Measurements from ENCODE around the gene ATF4. TPM values are rescaled to one million over a fixed set of nuclear protein-coding genes. Genes with fewer than 3 reads are reported as not detected.
"Not testable (repeated sequence)": the region's sequence is repeated elsewhere in the genome, so short reads cannot be mapped to it uniquely, and the experiment has no call there.

ATF4 gene
- total RNA-seq, 2 donors from 2014 or later = 294 to 334 TPM

DNA sequence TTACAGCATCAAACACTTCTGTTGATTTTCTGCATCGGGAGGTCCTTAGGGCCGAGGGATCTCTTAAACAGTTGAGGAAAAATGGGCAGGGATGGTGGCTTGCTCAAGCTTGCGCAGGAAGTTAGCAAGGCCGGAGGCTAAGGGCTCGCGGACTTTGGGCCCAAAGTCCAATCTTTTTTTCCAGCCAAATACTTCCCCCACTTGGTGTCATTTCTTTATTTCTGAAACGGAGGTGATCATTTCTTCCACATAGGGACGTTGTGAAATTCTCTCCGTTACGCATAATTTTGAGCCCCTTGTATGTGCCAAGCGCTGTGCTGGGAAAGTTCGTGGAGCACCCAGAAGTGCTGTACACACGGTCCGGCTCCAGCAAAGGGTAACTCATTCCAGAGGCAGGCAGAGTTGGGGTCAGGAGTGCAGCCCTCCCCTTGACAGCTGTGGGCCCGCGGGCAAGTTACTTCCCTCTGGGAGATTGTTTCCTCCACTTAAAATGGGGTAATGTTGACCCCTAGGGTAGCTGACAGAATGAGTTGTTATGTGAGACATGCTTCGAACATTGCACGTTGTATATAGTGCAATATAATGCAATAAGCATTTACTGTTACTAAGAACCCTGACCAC, 17.5 kb upstream of the ATF4 start:
- Histone ChIP-seq H3K36me3 (peaks cover 0 to 6% of the 10 kb centered on the region in 2 donors), H3K27ac (peak overlapping the region; percentile 82 to 88), H3K27me3 (replicated peaks; ENCODE audit: insufficient read depth) (no peaks in the 10 kb centered on the region), H3K9me3 (no peaks in the 10 kb centered on the region), H3K4me1 (replicated peaks) (peaks cover 6% of the 10 kb centered on the region), H3K4me3 (peak overlapping the region; percentile 77 to 78)
- TF ChIP-seq POLR2A (IDR thresholded peaks at IDR 0.05) = no peak
- TF ChIP-seq, protein P1, sequence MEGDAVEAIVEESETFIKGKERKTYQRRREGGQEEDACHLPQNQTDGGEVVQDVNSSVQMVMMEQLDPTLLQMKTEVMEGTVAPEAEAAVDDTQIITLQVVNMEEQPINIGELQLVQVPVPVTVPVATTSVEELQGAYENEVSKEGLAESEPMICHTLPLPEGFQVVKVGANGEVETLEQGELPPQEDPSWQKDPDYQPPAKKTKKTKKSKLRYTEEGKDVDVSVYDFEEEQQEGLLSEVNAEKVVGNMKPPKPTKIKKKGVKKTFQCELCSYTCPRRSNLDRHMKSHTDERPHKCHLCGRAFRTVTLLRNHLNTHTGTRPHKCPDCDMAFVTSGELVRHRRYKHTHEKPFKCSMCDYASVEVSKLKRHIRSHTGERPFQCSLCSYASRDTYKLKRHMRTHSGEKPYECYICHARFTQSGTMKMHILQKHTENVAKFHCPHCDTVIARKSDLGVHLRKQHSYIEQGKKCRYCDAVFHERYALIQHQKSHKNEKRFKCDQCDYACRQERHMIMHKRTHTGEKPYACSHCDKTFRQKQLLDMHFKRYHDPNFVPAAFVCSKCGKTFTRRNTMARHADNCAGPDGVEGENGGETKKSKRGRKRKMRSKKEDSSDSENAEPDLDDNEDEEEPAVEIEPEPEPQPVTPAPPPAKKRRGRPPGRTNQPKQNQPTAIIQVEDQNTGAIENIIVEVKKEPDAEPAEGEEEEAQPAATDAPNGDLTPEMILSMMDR (IDR thresholded peaks at IDR 0.05) = no peak
- no peak for TF ChIP-seq POLR2AphosphoS5 (IDR thresholded peaks at IDR 0.05)
- 8% methylated on average over 18 of the region's 18 CpGs for WGBS
- no peak for DNase-seq (ENCODE audit: low spot score)
- intact Hi-C loops (cut with DNase I) = no loop called here

DNA sequence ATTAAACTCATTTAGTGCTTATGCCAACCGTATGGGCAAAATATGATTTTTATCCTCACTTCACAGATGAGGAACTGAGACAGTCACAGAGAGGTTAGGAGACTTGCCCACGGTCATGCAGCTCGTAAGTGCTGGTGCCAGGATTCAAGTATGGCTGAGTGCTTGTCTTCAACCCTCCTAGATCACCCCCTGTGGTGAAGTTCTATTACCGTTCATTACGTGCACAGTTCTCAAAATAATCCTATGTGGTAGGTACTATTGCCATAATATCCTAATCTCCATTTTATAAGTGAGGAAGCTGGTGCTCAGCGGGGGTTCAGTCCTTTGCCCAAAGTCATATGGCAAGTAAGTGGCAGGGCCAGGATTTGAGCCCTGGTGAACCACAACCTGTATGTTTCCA, 16.7 kb upstream of the ATF4 start:
- WGBS = 64% methylated on average over 6 of the region's 6 CpGs
- H3K36me3 ChIP-seq = peaks cover 0 to 6% of the 10 kb centered on the region in 2 donors
- no peak for DNase-seq (ENCODE audit: low spot score)
- peaks cover 6% of the 10 kb centered on the region for H3K4me1 ChIP-seq (replicated peaks)
- no peaks in the 10 kb centered on the region for H3K27me3 ChIP-seq (replicated peaks; ENCODE audit: insufficient read depth)
- intact Hi-C loops (cut with DNase I) = no loop called here
- H3K27ac ChIP-seq = no peak overlapping the region
- TF ChIP-seq, protein P1 (IDR thresholded peaks at IDR 0.05) = no peak
- TF ChIP-seq POLR2AphosphoS5 (IDR thresholded peaks at IDR 0.05) (no peak), POLR2A (IDR thresholded peaks at IDR 0.05) (no peak)
- H3K9me3 ChIP-seq = no peaks in the 10 kb centered on the region
- peak overlapping the region in 1 of 2 donors; percentile 77 for H3K4me3 ChIP-seq

- Histone ChIP-seq H3K36me3 (peaks cover 0 to 6% of the 10 kb centered on the region in 2 donors), H3K9me3 (no peaks in the 10 kb centered on the region), H3K27me3 (replicated peaks; ENCODE audit: insufficient read depth) (no peaks in the 10 kb centered on the region), H3K27ac (no peak overlapping the region), H3K4me1 (replicated peaks) (peaks cover 6% of the 10 kb centered on the region), H3K4me3 (no peak overlapping the region)
- TF ChIP-seq POLR2AphosphoS5 (IDR thresholded peaks at IDR 0.05) = no peak
- TF ChIP-seq POLR2A (IDR thresholded peaks at IDR 0.05) = no peak
- TF ChIP-seq, protein P1 (IDR thresholded peaks at IDR 0.05) = no peak
- DNase-seq (ENCODE audit: low spot score) = no peak
- intact Hi-C loops (cut with DNase I) = no loop called here
- WGBS = 93% methylated on average over 16 of the region's 16 CpGs
Observed at GRCh38 chr22:39504071-39504470, 16.3 kb upstream of the ATF4 start.

- DNase-seq (ENCODE audit: low spot score); H3K27me3 ChIP-seq (replicated peaks; ENCODE audit: insufficient read depth); H3K9me3 ChIP-seq; H3K4me3 ChIP-seq; H3K4me1 ChIP-seq (replicated peaks); H3K27ac ChIP-seq; intact Hi-C loops (cut with DNase I): not testable (repeated sequence)
- 90% methylated on average over 10 of the region's 10 CpGs for WGBS
- H3K36me3 ChIP-seq = peaks cover 0 to 15% of the 10 kb centered on the region in 2 donors
Observed at GRCh38 chr22:39507021-39507420, 13.3 kb upstream of the ATF4 start.

DNA sequence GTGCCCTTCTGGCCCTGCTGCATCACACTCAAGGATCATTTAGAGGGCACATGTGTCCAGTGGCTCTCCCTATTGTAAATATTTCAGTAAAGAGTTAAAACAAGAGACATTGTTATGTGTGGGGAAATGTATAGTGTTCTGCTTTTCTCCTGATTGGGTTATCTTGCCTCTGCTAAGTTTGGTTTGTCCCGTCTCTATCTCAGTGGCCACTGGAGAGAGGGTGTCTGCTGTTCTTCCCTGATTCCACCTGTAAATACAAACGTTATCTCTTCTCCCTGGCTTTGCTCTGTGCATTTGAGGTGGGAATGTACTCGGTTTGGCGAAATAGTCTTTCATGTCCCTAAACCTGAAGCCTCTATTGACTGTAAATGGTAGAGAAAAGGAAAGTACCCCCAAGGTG, 12.0 kb upstream of the ATF4 start:
- H3K36me3 ChIP-seq = peaks cover 7 to 21% of the 10 kb centered on the region in 2 donors

More for the DNA sequence above, 12.0 kb upstream of the ATF4 start:
- Histone ChIP-seq H3K9me3 (no peaks in the 10 kb centered on the region), H3K27ac (no peak overlapping the region), H3K27me3 (replicated peaks; ENCODE audit: insufficient read depth) (no peaks in the 10 kb centered on the region), H3K4me3 (no peak overlapping the region), H3K4me1 (replicated peaks) (no peaks in the 10 kb centered on the region)
- TF ChIP-seq, protein P1 (IDR thresholded peaks at IDR 0.05) = no peak
- TF ChIP-seq POLR2AphosphoS5 (IDR thresholded peaks at IDR 0.05) (no peak), POLR2A (IDR thresholded peaks at IDR 0.05) (no peak)
- intact Hi-C loops (cut with DNase I) = no loop called here
- 67% methylated on average over 4 of the region's 4 CpGs for WGBS
- no peak for DNase-seq (ENCODE audit: low spot score)
